Kidney (tissue), 14 donors: ENCODE measurements around the gene SH3PXD2B. TPM values are rescaled to one million over a fixed set of nuclear protein-coding genes. Genes with fewer than 3 reads are reported as not detected.

ENCODE experiments used
- DNase-seq, 5 donors: peaks; one replicate each; pipeline ENCODE4 v3.0.0-alpha.2; 2013 to 2020
- FAIRE-seq: peaks from 2 replicates; lab custom pipeline; 2012; peaks lifted over from hg19 to GRCh38; lab: Jason Lieb, UNC
- H3K27ac ChIP-seq, 2 donors: one replicate each; pipeline ENCODE4 v1.7.0; 2013; ENCODE audit warnings: low read depth in 2 of 2, low read length in 2 of 2, inconsistent platforms in 1 of 2
- H3K27me3 ChIP-seq: one replicate; pipeline ENCODE4 v1.7.1; 2013; ENCODE audit warnings: low read length, inconsistent platforms; ENCODE audit not compliant: control insufficient read depth, insufficient read depth
- H3K36me3 ChIP-seq, 3 donors: one replicate each; pipeline versions ENCODE4 v1.7.0 to v1.7.1; 2013; ENCODE audit warnings: low read length in 3 of 3, control low read depth in 1 of 3, inconsistent platforms in 1 of 3; ENCODE audit not compliant: insufficient read depth in 3 of 3, control insufficient read depth in 2 of 3
- H3K4me1 ChIP-seq, 3 donors: one replicate each; pipeline versions ENCODE4 v1.7.0 to v1.7.1; 2013; ENCODE audit warnings: low read length in 3 of 3, inconsistent platforms in 1 of 3, low read depth in 1 of 3; ENCODE audit not compliant: control insufficient read depth in 2 of 3, insufficient read depth in 2 of 3
- H3K4me3 ChIP-seq, 3 donors: one replicate each; pipeline versions ENCODE4 v1.7.0 to v1.8.1; 2013; ENCODE audit warnings: low read length in 3 of 3, control low read depth in 1 of 3, inconsistent platforms in 1 of 3
- H3K9ac ChIP-seq, 3 donors: one replicate each; pipeline versions ENCODE4 v1.7.0 to v1.7.1; 2013; ENCODE audit warnings: low read length in 3 of 3, control low read depth in 1 of 3, inconsistent platforms in 1 of 3
- H3K9me3 ChIP-seq, 3 donors: one replicate each; pipeline versions ENCODE4 v1.7.0 to v1.7.1; 2013; ENCODE audit warnings: low read length in 3 of 3, control low read depth in 1 of 3, inconsistent platforms in 1 of 3; ENCODE audit not compliant: control insufficient read depth in 2 of 3, insufficient read depth in 1 of 3
- CTCF ChIP-seq: IDR thresholded peaks from 3 replicates; pipeline ENCODE4 v1.5.1; 2012; ENCODE audit warnings: mild to moderate bottlenecking, moderate library complexity, borderline replicate concordance; ENCODE audit not compliant: insufficient read depth; ENCODE audit errors: extremely low read depth
- intact Hi-C: fragments of 100-400 bp; cut with DNase I; formaldehyde crosslinking; loops from one replicate; pipeline ENCODE4 v1.11.1; 2022
- polyA plus RNA-seq: library from polyadenylated mRNA; stranded (reverse); fragments of 350-450 nt; fragmentation: Illumina TruSeq; extraction: RNeasy Lipid Tissue Mini Kit (QIAGEN cat#74804); gene quantifications from one replicate; pipeline ENCODE4 v1.2.3, GENCODE V29; 2014; ENCODE audit warnings: low read depth, low replicate concordance; ENCODE audit not compliant: insufficient read depth
- total RNA-seq: library from RNA; stranded (reverse); fragmentation: NEBNext Ultra II Directional; extraction: Animal tissue kit (Norgen Biotek cat#: 25700); gene quantifications from one replicate; pipeline ENCODE4 v1.2.1, GENCODE V29; 2021
- donor health status: control.
- donor health status: control.
- donor health status: control.
- donor health status: control.
- donor health status: control.
- donor health status: DM: yes; HTN: yes; CAD: no.
- donor health status: Normal renal cell carcinoma (clear cell type).

Gene SH3PXD2B
- total and polyA plus RNA-seq, 2 donors from 2014 or later = 3.1 to 22.8 TPM

- FAIRE-seq (no peak), DNase-seq (peak in 2 of 5 donors; percentile 37 to 67)
- no peaks in the 10 kb centered on the region for H3K27me3 ChIP-seq
- TF ChIP-seq CTCF = no peak
- H3K9ac ChIP-seq = peak overlapping the region in 2 of 3 donors; percentile 57 to 65
- H3K27ac ChIP-seq = peak overlapping the region in 1 of 2 donors; percentile 44
- intact Hi-C loops = no loop called here
- no peaks in the 10 kb centered on the region for H3K9me3 ChIP-seq
- no peaks in the 10 kb centered on the region for H3K36me3 ChIP-seq
- H3K4me3 ChIP-seq = peak overlapping the region in 2 of 3 donors; percentile 58 to 73
- H3K4me1 ChIP-seq = peaks cover 0 to 9% (median 0%) of the 10 kb centered on the region in 3 donors
These were observed 1.7 kb downstream of the SH3PXD2B start for GRCh38 chr5:172452398-172453205.

DNA sequence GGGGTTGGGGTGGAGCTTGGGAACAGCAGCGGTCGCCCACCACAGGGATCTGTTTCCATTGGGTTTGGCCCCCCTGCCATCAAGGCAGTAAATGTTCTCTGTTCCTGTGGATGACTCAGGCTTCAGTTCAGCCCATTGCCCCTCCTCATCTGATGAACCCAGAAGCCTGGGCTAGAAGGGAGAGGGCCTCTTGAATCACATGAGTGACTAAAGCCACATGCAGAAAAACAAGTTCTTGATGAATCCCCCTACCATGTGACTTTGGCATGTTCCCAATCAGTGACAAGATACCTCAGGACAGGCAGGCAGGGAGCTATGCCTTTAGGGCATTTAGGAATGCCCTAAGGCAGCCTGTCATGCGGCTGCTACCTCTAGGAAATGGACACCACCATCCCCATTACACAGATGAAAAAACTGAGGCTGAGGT is 2.5 kb downstream of the SH3PXD2B start:
- H3K27ac ChIP-seq = no peak overlapping the region
- FAIRE-seq (no peak), DNase-seq (peak in 1 of 5 donors; percentile 29)
- no peak for TF ChIP-seq CTCF
- no peak overlapping the region for H3K9ac ChIP-seq
- intact Hi-C loops = no loop called here
- H3K4me1 ChIP-seq = peaks cover 0 to 9% (median 0%) of the 10 kb centered on the region in 3 donors
- H3K36me3 ChIP-seq = no peaks in the 10 kb centered on the region
- H3K9me3 ChIP-seq = no peaks in the 10 kb centered on the region
- H3K4me3 ChIP-seq = no peak overlapping the region
- H3K27me3 ChIP-seq = no peaks in the 10 kb centered on the region

DNA sequence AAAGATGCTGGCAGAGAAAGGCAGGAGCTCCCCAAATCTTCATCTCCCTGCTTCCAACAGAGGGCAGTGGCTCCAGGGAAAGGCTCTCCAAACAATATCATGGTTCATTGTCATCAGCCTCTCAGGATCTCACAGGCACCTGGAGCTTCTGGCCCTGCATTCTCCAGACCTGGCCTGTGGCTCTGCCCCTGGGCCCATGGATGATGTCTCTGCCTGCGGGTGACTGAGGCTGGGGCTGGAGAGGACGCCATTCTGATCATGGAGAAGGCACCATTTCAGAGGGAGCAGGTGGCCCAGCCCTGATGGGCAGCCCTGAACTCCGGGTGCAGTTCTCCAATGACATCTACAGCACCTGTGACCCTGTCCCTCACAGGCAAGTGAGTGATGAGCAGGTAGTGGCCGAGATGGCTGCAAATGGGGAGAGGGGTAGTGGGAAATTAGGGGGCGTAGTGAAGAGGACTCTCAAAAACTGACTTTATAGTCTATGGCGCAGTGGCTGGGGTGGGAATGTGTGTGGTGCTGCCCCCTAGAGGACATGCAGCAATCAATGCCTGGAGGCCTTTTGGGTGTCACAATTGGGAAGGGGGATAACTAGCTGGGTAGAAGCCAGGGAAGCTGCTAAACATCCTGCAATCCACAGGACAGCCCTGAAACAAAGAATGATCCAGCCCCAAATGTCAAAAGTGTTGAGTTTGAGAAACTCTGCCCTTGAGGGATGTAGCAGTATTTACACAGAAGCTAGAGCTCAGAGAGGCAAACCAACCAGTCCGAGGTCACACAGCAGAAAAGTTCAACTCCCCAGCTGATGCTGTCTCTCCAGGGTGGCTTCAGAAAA is 3.2 kb downstream of the SH3PXD2B start:
- TF ChIP-seq CTCF = peak; percentile 43
- H3K9ac ChIP-seq = no peak overlapping the region
- no peaks in the 10 kb centered on the region for H3K27me3 ChIP-seq
- H3K36me3 ChIP-seq = no peaks in the 10 kb centered on the region
- no peak overlapping the region for H3K4me3 ChIP-seq
- peaks cover 0 to 11% (median 0%) of the 10 kb centered on the region in 3 donors for H3K4me1 ChIP-seq
- FAIRE-seq = no peak
- H3K9me3 ChIP-seq = no peaks in the 10 kb centered on the region
- peak in 1 of 5 donors; percentile 43 for DNase-seq
- intact Hi-C loops = no loop called here
- H3K27ac ChIP-seq = no peak overlapping the region
